Kidney (tissue), 14 donors: ENCODE measurements around the gene FASTK. TPM values are rescaled to one million over a fixed set of nuclear protein-coding genes. Genes with fewer than 3 reads are reported as not detected.

Source experiments
- DNase-seq, 5 donors: peaks; one replicate each; pipeline ENCODE4 v3.0.0-alpha.2; 2013 to 2020
- FAIRE-seq: peaks from 2 replicates; lab custom pipeline; 2012; peaks lifted over from hg19 to GRCh38; lab: Jason Lieb, UNC
- H3K27ac ChIP-seq, 2 donors: one replicate each; pipeline ENCODE4 v1.7.0; 2013; ENCODE audit warnings: low read depth in 2 of 2, low read length in 2 of 2, inconsistent platforms in 1 of 2
- H3K27me3 ChIP-seq: one replicate; pipeline ENCODE4 v1.7.1; 2013; ENCODE audit warnings: low read length, inconsistent platforms; ENCODE audit not compliant: control insufficient read depth, insufficient read depth
- H3K36me3 ChIP-seq, 3 donors: one replicate each; pipeline versions ENCODE4 v1.7.0 to v1.7.1; 2013; ENCODE audit warnings: low read length in 3 of 3, control low read depth in 1 of 3, inconsistent platforms in 1 of 3; ENCODE audit not compliant: insufficient read depth in 3 of 3, control insufficient read depth in 2 of 3
- H3K4me1 ChIP-seq, 3 donors: one replicate each; pipeline versions ENCODE4 v1.7.0 to v1.7.1; 2013; ENCODE audit warnings: low read length in 3 of 3, inconsistent platforms in 1 of 3, low read depth in 1 of 3; ENCODE audit not compliant: control insufficient read depth in 2 of 3, insufficient read depth in 2 of 3
- H3K4me3 ChIP-seq, 3 donors: one replicate each; pipeline versions ENCODE4 v1.7.0 to v1.8.1; 2013; ENCODE audit warnings: low read length in 3 of 3, control low read depth in 1 of 3, inconsistent platforms in 1 of 3
- H3K9ac ChIP-seq, 3 donors: one replicate each; pipeline versions ENCODE4 v1.7.0 to v1.7.1; 2013; ENCODE audit warnings: low read length in 3 of 3, control low read depth in 1 of 3, inconsistent platforms in 1 of 3
- H3K9me3 ChIP-seq, 3 donors: one replicate each; pipeline versions ENCODE4 v1.7.0 to v1.7.1; 2013; ENCODE audit warnings: low read length in 3 of 3, control low read depth in 1 of 3, inconsistent platforms in 1 of 3; ENCODE audit not compliant: control insufficient read depth in 2 of 3, insufficient read depth in 1 of 3
- intact Hi-C: fragments of 100-400 bp; cut with DNase I; formaldehyde crosslinking; loops from one replicate; pipeline ENCODE4 v1.11.1; 2022
- polyA plus RNA-seq: library from polyadenylated mRNA; stranded (reverse); fragments of 350-450 nt; fragmentation: Illumina TruSeq; extraction: RNeasy Lipid Tissue Mini Kit (QIAGEN cat#74804); gene quantifications from one replicate; pipeline ENCODE4 v1.2.3, GENCODE V29; 2014; ENCODE audit warnings: low read depth, low replicate concordance; ENCODE audit not compliant: insufficient read depth
- total RNA-seq: library from RNA; stranded (reverse); fragmentation: NEBNext Ultra II Directional; extraction: Animal tissue kit (Norgen Biotek cat#: 25700); gene quantifications from one replicate; pipeline ENCODE4 v1.2.1, GENCODE V29; 2021
- TF ChIP-seq, protein P1 (sequence below): IDR thresholded peaks from 3 replicates; pipeline ENCODE4 v1.5.1; 2012; ENCODE audit warnings: mild to moderate bottlenecking, moderate library complexity, borderline replicate concordance; ENCODE audit not compliant: insufficient read depth; ENCODE audit errors: extremely low read depth
- donor health status: control.
- donor health status: control.
- donor health status: control.
- donor health status: control.
- donor health status: control.
- donor health status: DM: yes; HTN: yes; CAD: no.
- donor health status: Normal renal cell carcinoma (clear cell type).

FASTK gene
- total and polyA plus RNA-seq, 2 donors from 2014 or later, result 71.2 to 116 TPM

DNA sequence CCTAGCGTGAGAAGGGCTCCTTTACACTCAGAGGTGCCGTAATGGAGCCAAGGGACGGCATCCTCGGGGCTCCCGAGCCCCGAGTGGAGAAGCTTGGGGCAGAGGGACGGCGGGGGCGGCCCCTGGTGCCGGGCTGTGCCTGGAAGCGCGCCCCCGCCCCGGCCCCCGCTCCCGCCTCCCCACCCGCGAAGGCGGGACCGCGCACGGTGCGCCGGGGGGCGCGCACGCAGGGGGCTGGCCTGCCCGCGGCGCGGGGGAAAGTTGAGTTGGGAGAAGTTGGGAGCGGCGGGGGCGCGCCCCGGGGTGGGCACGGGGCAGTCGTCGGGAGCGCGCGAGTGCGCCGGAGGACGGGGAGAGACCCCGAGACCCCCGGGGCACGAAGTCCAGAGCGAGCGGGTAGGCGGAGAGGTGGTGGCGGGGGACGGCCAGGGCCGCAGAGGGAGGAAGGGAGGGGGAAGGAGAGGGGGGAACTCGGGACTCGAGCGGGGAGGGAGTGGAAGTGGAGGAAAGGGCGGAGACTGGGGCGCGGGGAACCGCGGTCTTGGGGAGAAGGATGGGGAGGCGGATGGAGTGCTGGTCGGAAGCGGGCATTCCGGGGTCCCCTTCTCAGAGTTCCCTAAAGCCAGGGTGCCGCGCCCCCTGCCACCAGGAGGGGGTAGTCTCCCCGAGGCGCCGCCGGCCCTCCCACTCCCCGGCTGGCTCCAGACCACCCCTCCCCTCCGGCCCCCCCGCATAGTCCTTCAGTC is 21.1 kb downstream of the FASTK start, which contains the start of gene SLC4A2:
Gene SLC4A2, plus strand, starts transcription at position 223 of the 746 bp plus-strand sequence. CDS start 2,399 bp downstream, outside the sequence.
- intact Hi-C loops, result no loop called here
- Histone ChIP-seq H3K4me1 (peaks cover 4 to 38% (median 19%) of the 10 kb centered on the region in 3 donors), H3K4me3 (peak within 1 kb of the TSS; percentile 71 to 93 (median 82)), H3K27ac (peak within 1 kb of the TSS; percentile 99 to 100), H3K36me3 (peaks cover 0 to under 1% (median 0%) of the 10 kb centered on the region in 3 donors), H3K9ac (peak within 1 kb of the TSS; percentile 50 to 95 (median 93)), H3K27me3 (no peaks in the 10 kb centered on the region), H3K9me3 (no peaks in the 10 kb centered on the region)
- TF ChIP-seq, protein P1, sequence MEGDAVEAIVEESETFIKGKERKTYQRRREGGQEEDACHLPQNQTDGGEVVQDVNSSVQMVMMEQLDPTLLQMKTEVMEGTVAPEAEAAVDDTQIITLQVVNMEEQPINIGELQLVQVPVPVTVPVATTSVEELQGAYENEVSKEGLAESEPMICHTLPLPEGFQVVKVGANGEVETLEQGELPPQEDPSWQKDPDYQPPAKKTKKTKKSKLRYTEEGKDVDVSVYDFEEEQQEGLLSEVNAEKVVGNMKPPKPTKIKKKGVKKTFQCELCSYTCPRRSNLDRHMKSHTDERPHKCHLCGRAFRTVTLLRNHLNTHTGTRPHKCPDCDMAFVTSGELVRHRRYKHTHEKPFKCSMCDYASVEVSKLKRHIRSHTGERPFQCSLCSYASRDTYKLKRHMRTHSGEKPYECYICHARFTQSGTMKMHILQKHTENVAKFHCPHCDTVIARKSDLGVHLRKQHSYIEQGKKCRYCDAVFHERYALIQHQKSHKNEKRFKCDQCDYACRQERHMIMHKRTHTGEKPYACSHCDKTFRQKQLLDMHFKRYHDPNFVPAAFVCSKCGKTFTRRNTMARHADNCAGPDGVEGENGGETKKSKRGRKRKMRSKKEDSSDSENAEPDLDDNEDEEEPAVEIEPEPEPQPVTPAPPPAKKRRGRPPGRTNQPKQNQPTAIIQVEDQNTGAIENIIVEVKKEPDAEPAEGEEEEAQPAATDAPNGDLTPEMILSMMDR, result no peak
- DNase-seq, result peak; percentile 80 to 93 (median 90)
- no peak for FAIRE-seq

DNA sequence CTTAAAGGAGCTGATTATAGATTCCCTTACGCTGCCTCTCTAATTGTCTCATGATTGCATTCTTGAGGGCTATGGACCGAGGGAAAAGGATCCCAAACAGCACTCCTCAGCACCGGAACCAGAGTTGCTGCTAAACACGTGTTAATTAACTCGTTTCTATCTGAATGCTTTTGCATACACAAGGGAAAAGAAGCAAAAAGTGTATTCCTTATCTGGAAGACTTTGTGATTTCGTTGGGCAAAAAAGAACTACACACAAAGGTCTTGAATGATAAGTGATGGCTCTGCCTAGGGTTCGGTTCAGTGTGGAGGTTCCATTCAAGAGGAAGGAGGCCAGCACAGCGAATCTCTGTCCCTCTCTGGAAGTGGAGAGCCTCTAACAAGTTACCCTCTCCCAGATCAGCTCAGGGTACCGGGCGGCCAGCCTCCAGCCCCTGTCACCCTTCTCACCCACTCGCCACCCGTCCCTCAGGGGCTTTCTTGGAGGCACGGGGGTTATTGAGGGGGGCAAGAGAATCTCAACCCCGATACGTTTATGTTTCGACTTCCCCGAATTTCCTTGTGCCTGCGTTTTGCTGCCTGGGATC is 21.7 kb downstream of the FASTK start:
- no peaks in the 10 kb centered on the region for H3K27me3 ChIP-seq
- TF ChIP-seq, protein P1, result no peak
- no peaks in the 10 kb centered on the region for H3K36me3 ChIP-seq
- H3K27ac ChIP-seq, result peak overlapping the region; percentile 99 to 100
- DNase-seq (peak in 3 of 5 donors; percentile 52 to 79 (median 53)), FAIRE-seq (no peak)
- intact Hi-C loops, result no loop called here
- peak overlapping the region; percentile 71 to 93 (median 82) for H3K4me3 ChIP-seq
- no peaks in the 10 kb centered on the region for H3K9me3 ChIP-seq
- peak overlapping the region; percentile 50 to 95 (median 93) for H3K9ac ChIP-seq
- H3K4me1 ChIP-seq, result peaks cover 4 to 38% (median 19%) of the 10 kb centered on the region in 3 donors

DNA sequence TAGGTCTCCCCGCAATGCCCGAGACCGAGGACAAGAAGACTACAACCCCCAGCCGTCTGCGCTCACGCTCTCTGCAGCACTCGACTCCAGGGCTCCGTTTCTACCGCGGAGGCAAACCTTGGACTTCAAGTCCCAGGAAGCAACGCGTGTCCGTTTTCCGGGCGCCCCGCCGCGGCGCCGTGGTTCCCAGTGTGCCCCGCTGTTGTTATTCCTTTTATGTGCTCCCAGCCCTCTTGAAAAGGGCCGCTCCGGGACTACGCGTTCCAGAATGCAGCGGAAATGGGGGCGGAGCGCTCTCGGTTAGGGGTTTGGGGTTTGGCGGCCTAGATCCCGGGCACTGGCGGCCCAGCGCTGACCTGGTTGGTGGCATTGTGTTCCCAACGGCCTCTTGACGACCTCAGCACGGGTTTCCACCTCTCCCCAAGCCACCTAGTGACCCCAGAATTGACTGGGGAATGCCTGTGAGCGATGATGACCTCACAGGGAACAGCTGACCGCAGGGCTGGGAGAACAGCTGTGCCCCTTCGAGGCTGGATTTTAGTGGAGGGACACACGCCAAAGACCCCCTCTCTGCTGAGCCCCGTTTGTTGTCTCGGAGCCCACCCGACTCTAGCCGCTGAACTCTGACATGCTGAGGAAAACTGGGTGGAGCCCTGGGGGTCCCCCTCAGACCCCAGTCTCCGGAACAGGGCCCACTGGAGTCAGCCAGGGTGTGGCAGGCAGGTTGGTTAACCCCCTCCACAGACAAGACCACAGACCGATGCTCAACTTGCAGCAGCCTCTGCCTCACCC is 22.4 kb downstream of the FASTK start:
- peaks cover 4 to 36% (median 19%) of the 10 kb centered on the region in 3 donors for H3K4me1 ChIP-seq
- TF ChIP-seq, protein P1, result no peak
- peak; percentile 87 for FAIRE-seq
- intact Hi-C loops, result no loop called here
- H3K9ac ChIP-seq, result peak overlapping the region; percentile 50 to 95 (median 93)
- no peaks in the 10 kb centered on the region for H3K9me3 ChIP-seq
- peak overlapping the region; percentile 71 to 93 (median 82) for H3K4me3 ChIP-seq
- peak; percentile 99 to 100 (median 99) for DNase-seq
- peak overlapping the region; percentile 99 to 100 for H3K27ac ChIP-seq
- no peaks in the 10 kb centered on the region for H3K27me3 ChIP-seq
- no peaks in the 10 kb centered on the region for H3K36me3 ChIP-seq
